GM12872 (cell line): ENCODE measurements around the gene SDK1.

ENCODE experiments used
- CTCF ChIP-seq: IDR thresholded peaks from 3 replicates; pipeline ENCODE4 v1.5.1; 2011; ENCODE audit warnings: low read depth, mild to moderate bottlenecking, low read length, moderate library complexity; ENCODE audit not compliant: insufficient read depth

Gene SDK1

GRCh38 chr7:4109481-4110110, 808.5 kb downstream of the SDK1 start:
- TF ChIP-seq CTCF: no peak

GRCh38 chr7:4110438-4110837, 809.4 kb downstream of the SDK1 start:
- no peak for TF ChIP-seq CTCF

- TF ChIP-seq CTCF: no peak
Observed at GRCh38 chr7:4111166-4111565, 810.1 kb downstream of the SDK1 start.

- no peak for TF ChIP-seq CTCF
Observed at GRCh38 chr7:4113271-4113670, 812.2 kb downstream of the SDK1 start.

GRCh38 chr7:4113976-4114375, 812.9 kb downstream of the SDK1 start:
- no peak for TF ChIP-seq CTCF

GRCh38 chr7:4115442-4115841, 814.4 kb downstream of the SDK1 start:
- no peak for TF ChIP-seq CTCF

GRCh38 chr7:4115941-4116610, 815.0 kb downstream of the SDK1 start:
- TF ChIP-seq CTCF: no peak
